ENCODE measurements around the gene ZNF425. TPM values are rescaled to one million over a fixed set of nuclear protein-coding genes. Genes with fewer than 3 reads are reported as not detected.

The ZNF425 gene, protein sequence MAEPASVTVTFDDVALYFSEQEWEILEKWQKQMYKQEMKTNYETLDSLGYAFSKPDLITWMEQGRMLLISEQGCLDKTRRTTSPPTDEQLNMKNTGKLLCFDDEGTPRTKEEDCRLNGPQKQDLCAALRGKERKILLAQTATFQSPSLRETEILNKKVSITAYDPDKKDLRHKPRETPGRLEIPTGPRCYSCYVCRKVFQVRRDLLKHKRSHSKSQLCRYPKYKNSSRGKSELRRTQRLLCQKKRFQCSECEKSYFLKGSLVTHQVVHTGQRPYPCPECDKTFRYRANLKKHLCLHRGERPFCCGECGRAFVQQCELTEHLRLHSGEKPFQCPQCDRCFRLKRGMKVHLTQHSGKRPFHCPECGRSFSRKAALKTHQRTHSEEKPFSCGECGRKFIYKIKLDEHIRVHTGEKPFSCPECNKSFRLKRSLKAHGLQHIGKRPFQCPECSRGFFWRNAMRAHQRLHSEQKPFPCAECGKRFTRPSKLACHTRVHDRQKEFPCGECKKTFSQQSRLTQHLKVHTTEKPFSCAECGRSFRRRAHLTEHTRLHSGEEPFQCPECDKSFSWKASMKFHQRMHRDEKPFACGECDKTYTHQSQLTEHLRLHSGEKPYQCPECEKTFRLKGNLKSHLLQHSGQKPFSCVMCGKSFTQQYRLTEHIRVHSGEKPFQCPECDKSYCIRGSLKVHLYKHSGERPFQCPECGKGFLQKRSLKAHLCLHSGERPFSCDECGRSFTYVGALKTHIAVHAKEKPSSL
- 0.23 TPM for total RNA-seq (2013)
- polyA plus RNA-seq: under 1 TPM in 2 of 3 donors, not detected in 1; 0.15 to 0.17 TPM
- polyA minus RNA-seq: 0.28 and 0.48 TPM in 2 replicates
- 0.07 to 1.0 (median 0.25) reads per million in 11 experiments for total RNA-seq

DNA sequence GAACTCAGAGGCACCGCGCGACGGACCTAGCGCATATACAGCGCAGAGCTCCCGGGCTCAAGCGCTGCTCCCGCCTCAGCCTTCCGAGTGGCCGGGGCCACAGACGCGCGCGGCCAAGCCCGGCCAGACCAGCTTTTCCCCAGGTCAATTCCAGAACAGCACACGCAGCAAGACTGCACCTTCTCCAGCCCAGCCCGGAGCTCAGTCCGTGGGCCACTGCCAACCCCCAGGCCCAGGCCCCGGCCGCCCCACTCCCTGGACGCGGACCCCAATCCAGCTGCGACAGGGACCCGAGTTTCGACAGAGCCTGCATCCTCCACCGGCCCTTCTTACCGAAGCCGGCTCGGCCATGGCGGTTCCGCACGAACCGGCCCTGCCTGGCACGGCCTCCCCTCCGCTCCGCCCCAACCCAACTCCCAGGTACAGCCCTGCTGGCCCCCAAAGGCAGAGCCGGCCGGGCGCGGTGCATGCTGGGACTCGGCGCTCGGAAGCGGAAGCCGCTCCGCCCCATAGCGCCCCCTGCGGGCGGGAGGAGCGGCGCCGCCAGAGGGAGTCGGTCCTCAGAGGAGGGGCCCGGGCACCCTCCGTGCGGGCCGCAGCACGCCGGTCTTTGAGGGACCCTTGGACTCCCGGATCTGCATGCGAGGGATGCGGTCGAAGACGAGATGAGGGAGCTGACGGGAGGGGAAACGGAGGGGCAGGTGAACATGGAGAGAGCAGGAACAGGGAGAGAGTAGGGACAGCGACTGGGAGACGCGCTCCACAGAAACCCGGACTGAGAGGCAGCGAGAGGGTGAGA lies at the start of gene ZNF425:
TSS of gene ZNF425 (minus strand) at position 462 of the 799 bp plus-strand sequence. CDS start at position 351, 111 bp downstream.
- TF ChIP-seq, protein P1, sequence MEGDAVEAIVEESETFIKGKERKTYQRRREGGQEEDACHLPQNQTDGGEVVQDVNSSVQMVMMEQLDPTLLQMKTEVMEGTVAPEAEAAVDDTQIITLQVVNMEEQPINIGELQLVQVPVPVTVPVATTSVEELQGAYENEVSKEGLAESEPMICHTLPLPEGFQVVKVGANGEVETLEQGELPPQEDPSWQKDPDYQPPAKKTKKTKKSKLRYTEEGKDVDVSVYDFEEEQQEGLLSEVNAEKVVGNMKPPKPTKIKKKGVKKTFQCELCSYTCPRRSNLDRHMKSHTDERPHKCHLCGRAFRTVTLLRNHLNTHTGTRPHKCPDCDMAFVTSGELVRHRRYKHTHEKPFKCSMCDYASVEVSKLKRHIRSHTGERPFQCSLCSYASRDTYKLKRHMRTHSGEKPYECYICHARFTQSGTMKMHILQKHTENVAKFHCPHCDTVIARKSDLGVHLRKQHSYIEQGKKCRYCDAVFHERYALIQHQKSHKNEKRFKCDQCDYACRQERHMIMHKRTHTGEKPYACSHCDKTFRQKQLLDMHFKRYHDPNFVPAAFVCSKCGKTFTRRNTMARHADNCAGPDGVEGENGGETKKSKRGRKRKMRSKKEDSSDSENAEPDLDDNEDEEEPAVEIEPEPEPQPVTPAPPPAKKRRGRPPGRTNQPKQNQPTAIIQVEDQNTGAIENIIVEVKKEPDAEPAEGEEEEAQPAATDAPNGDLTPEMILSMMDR (IDR thresholded peaks at IDR 0.05): peak; percentile 96
- peaks cover 5 to 20% (median 10%) of the 10 kb centered on the region in 7 donors for H3K9me3 Mint-ChIP-seq
- no peaks in the 10 kb centered on the region for H3K27me3 ChIP-seq (ENCODE audit: control insufficient read depth in 2 of 2, insufficient read depth in 2 of 2, low read length in 2 of 2)
- peak within 1 kb of the TSS; percentile 97 for H2AFZ ChIP-seq (ENCODE audit: insufficient read depth, low read depth, low read length, poor library complexity, severe bottlenecking)
- no peaks in the 10 kb centered on the region for H4K20me1 ChIP-seq (ENCODE audit: insufficient read depth, low read length)
- H3K79me2 ChIP-seq (ENCODE audit: insufficient read depth, low read length): peaks cover 27% of the 10 kb centered on the region
- H3K4me3 Mint-ChIP-seq: peak within 1 kb of the TSS; percentile 100
- intact Hi-C loops (cut with micrococcal nuclease): loop anchor here (2.0 to 5.0 kb wide), 3 partner anchors 21 to 244 kb away; partner anchors contain the start of genes EZH2 (in 2 of the 2), PDIA4 (in 1 of the 2) and ZNF398 (in 1 of the 2)
- H3K9me3 ChIP-seq (replicated peaks in 1 of 2; ENCODE audit: control insufficient read depth in 1 of 2, insufficient read depth in 1 of 2, low read length in 2 of 2): peaks cover 10 to 11% of the 10 kb centered on the region in 2 donors
- DNase-seq: peak; percentile 84 to 87 (median 86)
- H3K36me3 ChIP-seq (replicated peaks in 1 of 2; ENCODE audit: control insufficient read depth in 1 of 2, insufficient read depth in 2 of 2, low read length in 2 of 2): peaks cover 3 to 10% of the 10 kb centered on the region in 2 donors
- H3K4me1 ChIP-seq (ENCODE audit: control insufficient read depth in 1 of 2, insufficient read depth in 2 of 2, low read length in 2 of 2): peaks cover 14 to 19% of the 10 kb centered on the region in 2 donors
- peaks cover 1 to 3% (median 3%) of the 10 kb centered on the region in 3 donors for H3K27me3 Mint-ChIP-seq (ENCODE audit: low read depth in 3 of 3)
- H3K9ac ChIP-seq (ENCODE audit: insufficient read depth, low read length, poor library complexity, severe bottlenecking): peak within 1 kb of the TSS; percentile 94
- H3K27ac Mint-ChIP-seq: peak within 1 kb of the TSS; percentile 92 to 98 (median 98)
- H3K4me3 ChIP-seq (replicated peaks in 1 of 3; ENCODE audit: low read depth in 2 of 3, low read length in 3 of 3): peak within 1 kb of the TSS; percentile 74 to 98 (median 91)
- H3K27ac ChIP-seq (ENCODE audit: low read depth in 1 of 2, low read length in 2 of 2): peak within 1 kb of the TSS; percentile 76 to 93
- under 1% methylated on average over 72 of the region's 72 CpGs for WGBS (ENCODE audit: insufficient coverage)
- peaks cover 6 to 17% of the 10 kb centered on the region in 2 donors for H3K36me3 Mint-ChIP-seq
- H3K4me2 ChIP-seq (replicated peaks; ENCODE audit: extremely low read depth, low read length, poor library complexity, severe bottlenecking): peak within 1 kb of the TSS; percentile 88
- peaks cover 18% of the 10 kb centered on the region for H3K4me1 Mint-ChIP-seq
